PC-9 (cell line): ENCODE data around the gene SCAPER.

Experiments used
- CTCF ChIP-seq: fragments of 200-600 bp; sonication (generic); conservative IDR thresholded peaks from 2 replicates; pipeline ENCODE4 v1.6.1; 2017; ENCODE audit warnings: mixed run types, antibody characterized with exemption, mild to moderate bottlenecking, moderate library complexity
- EZH2 ChIP-seq: fragments of 200-600 bp; sonication (generic); IDR thresholded peaks from 2 replicates; pipeline ENCODE4 v1.8.0; 2017; ENCODE audit warnings: antibody characterized with exemption, low read depth

- TF ChIP-seq CTCF (no peak), EZH2 (no peak)
Observed at GRCh38 chr15:76823303-76823702, 81.8 kb downstream of the SCAPER start.
